ENCODE results near the gene MYO9B.
"Not testable (repeated sequence)": the region's sequence is repeated elsewhere in the genome, so short reads cannot be mapped to it uniquely, and the experiment has no call there.

Gene MYO9B

GRCh38 chr19:17091758-17092333 is 16.3 kb downstream of the MYO9B start:
- no peak for TF ChIP-seq EZH2phosphoT487 (IDR thresholded peaks at IDR 0.05; ENCODE audit: borderline replicate concordance)
- no peak for TF ChIP-seq CTCF (conservative IDR thresholded peaks at IDR 0.05; ENCODE audit: low read length)
- no peaks in the 10 kb centered on the region for H3K9me2 ChIP-seq (replicated peaks; ENCODE audit: low read depth, low read length)
- no peak overlapping the region for H2AFZ ChIP-seq (ENCODE audit: low read length)
- no peak overlapping the region for H3K4me2 ChIP-seq (ENCODE audit: low read depth, low read length, poor library complexity, severe bottlenecking)
- H3K27me3 ChIP-seq (ENCODE audit: insufficient read depth, low read length, poor library complexity, severe bottlenecking) = no peaks in the 10 kb centered on the region
- peaks cover 93% of the 10 kb centered on the region for H3K79me2 ChIP-seq (ENCODE audit: insufficient read depth, low read length)
- H3K9me3 ChIP-seq (ENCODE audit: insufficient read depth, low read depth, low read length) = no peaks in the 10 kb centered on the region
- H3K36me3 ChIP-seq (ENCODE audit: insufficient read depth, low read length) = peaks cover 15% of the 10 kb centered on the region; the same call in 1 of the 2 replicates
- peaks cover 48% of the 10 kb centered on the region for H4K20me1 ChIP-seq (ENCODE audit: insufficient read depth, low read length, poor library complexity, severe bottlenecking)
- no peak overlapping the region for H3K9ac ChIP-seq (ENCODE audit: low read depth, low read length, poor library complexity, severe bottlenecking)
- H3F3A ChIP-seq (ENCODE audit: low read depth) = no peaks in the 10 kb centered on the region
- peaks cover 4% of the 10 kb centered on the region for H3K4me1 ChIP-seq (ENCODE audit: insufficient read depth, low read length, poor library complexity, severe bottlenecking)
- no peak overlapping the region for H3K4me3 ChIP-seq (ENCODE audit: low read length, poor library complexity, severe bottlenecking)

GRCh38 chr19:17092696-17093095 is 17.1 kb downstream of the MYO9B start:
- peaks cover 93% of the 10 kb centered on the region for H3K79me2 ChIP-seq (ENCODE audit: insufficient read depth, low read length)
- H3K9ac ChIP-seq (ENCODE audit: low read depth, low read length, poor library complexity, severe bottlenecking) = no peak overlapping the region
- H3K9me3 ChIP-seq (ENCODE audit: insufficient read depth, low read depth, low read length) = no peaks in the 10 kb centered on the region
- H3K27me3 ChIP-seq (ENCODE audit: insufficient read depth, low read length, poor library complexity, severe bottlenecking) = no peaks in the 10 kb centered on the region
- H3F3A ChIP-seq (ENCODE audit: low read depth) = no peaks in the 10 kb centered on the region
- peaks cover 56% of the 10 kb centered on the region for H4K20me1 ChIP-seq (ENCODE audit: insufficient read depth, low read length, poor library complexity, severe bottlenecking)
- no peaks in the 10 kb centered on the region for H3K9me2 ChIP-seq (replicated peaks; ENCODE audit: low read depth, low read length)
- no peak overlapping the region for H3K4me3 ChIP-seq (ENCODE audit: low read length, poor library complexity, severe bottlenecking)
- peaks cover 4% of the 10 kb centered on the region for H3K4me1 ChIP-seq (ENCODE audit: insufficient read depth, low read length, poor library complexity, severe bottlenecking)
- peaks cover 12% of the 10 kb centered on the region; the same call in 1 of the 2 replicates for H3K36me3 ChIP-seq (ENCODE audit: insufficient read depth, low read length)
- no peak overlapping the region for H3K4me2 ChIP-seq (ENCODE audit: low read depth, low read length, poor library complexity, severe bottlenecking)
- TF ChIP-seq EZH2phosphoT487 (IDR thresholded peaks at IDR 0.05; ENCODE audit: borderline replicate concordance) (no peak), CTCF (conservative IDR thresholded peaks at IDR 0.05; ENCODE audit: low read length) (no peak)
- no peak overlapping the region for H2AFZ ChIP-seq (ENCODE audit: low read length)

GRCh38 chr19:17094694-17095093 is 19.1 kb downstream of the MYO9B start:
- H3K9ac ChIP-seq (ENCODE audit: low read depth, low read length, poor library complexity, severe bottlenecking); H3K4me1 ChIP-seq (ENCODE audit: insufficient read depth, low read length, poor library complexity, severe bottlenecking); H2AFZ ChIP-seq (ENCODE audit: low read length); H3K9me2 ChIP-seq (replicated peaks; ENCODE audit: low read depth, low read length); H3K9me3 ChIP-seq (ENCODE audit: insufficient read depth, low read depth, low read length); H3K27me3 ChIP-seq (ENCODE audit: insufficient read depth, low read length, poor library complexity, severe bottlenecking); H3F3A ChIP-seq (ENCODE audit: low read depth); H3K4me3 ChIP-seq (ENCODE audit: low read length, poor library complexity, severe bottlenecking); H3K4me2 ChIP-seq (ENCODE audit: low read depth, low read length, poor library complexity, severe bottlenecking): not testable (repeated sequence)
- Histone ChIP-seq H4K20me1 (ENCODE audit: insufficient read depth, low read length, poor library complexity, severe bottlenecking) (peaks cover 44% of the 10 kb centered on the region), H3K79me2 (ENCODE audit: insufficient read depth, low read length) (peaks cover 94% of the 10 kb centered on the region), H3K36me3 (ENCODE audit: insufficient read depth, low read length) (peaks cover 20% of the 10 kb centered on the region; the same call in 1 of the 2 replicates)
